GM23338 (cell line): ENCODE results near the gene SLC25A25. TPM values are rescaled to one million over a fixed set of nuclear protein-coding genes. Genes with fewer than 3 reads are reported as not detected.

ENCODE experiments used
- CREB1 ChIP-seq: fragments of 250-450 bp; sonication (Bioruptor Pico); IDR thresholded peaks from 2 replicates; pipeline ENCODE4 v1.5.0; 2020; ENCODE audit warnings: low read depth, mild to moderate bottlenecking, moderate library complexity
- ETS1 ChIP-seq: IDR thresholded peaks from 2 replicates; pipeline ENCODE4 v1.6.1; 2016; ENCODE audit warnings: antibody characterized with exemption
- EZH2 ChIP-seq: fragments of 200-600 bp; sonication (generic); IDR thresholded peaks from one replicate; pipeline ENCODE4 v1.8.0; 2017; ENCODE audit warnings: antibody characterized with exemption, mild to moderate bottlenecking, low read depth; ENCODE audit not compliant: unreplicated experiment
- JUNB ChIP-seq: IDR thresholded peaks from one replicate; pipeline ENCODE4 v1.6.1; 2016; ENCODE audit warnings: antibody characterized with exemption; ENCODE audit not compliant: unreplicated experiment
- NANOG ChIP-seq: IDR thresholded peaks from 2 replicates; pipeline ENCODE4 v1.6.1; 2016; ENCODE audit warnings: antibody characterized with exemption, borderline replicate concordance
- STAT1 ChIP-seq: IDR thresholded peaks from one replicate; pipeline ENCODE4 v1.6.1; 2016; ENCODE audit warnings: antibody characterized with exemption; ENCODE audit not compliant: unreplicated experiment
- ZNF114 ChIP-seq: fragments of 250-450 bp; sonication (Bioruptor Pico); IDR thresholded peaks from 2 replicates; pipeline ENCODE4 v1.5.0; 2020; ENCODE audit warnings: mild to moderate bottlenecking, moderate library complexity
- ZNF462 ChIP-seq: fragments of 250-450 bp; sonication (Bioruptor Pico); IDR thresholded peaks from 2 replicates; pipeline ENCODE4 v1.5.0; 2020; ENCODE audit warnings: mild to moderate bottlenecking, moderate library complexity
- polyA plus RNA-seq: library from polyadenylated mRNA; unstranded; fragments of >200 nt; fragmentation: Nextera tagmentation; extraction: Ambion mirVana; gene quantifications from 2 replicates; pipeline ENCODE4 v1.2.1, GENCODE V29; 2016
- total RNA-seq: library from RNA; depleted of rRNA; stranded (reverse); fragments of >200 nt; shearing (Covaris generic); gene quantifications from 2 replicates; pipeline ENCODE4 v1.2.3, GENCODE V29; 2014

The SLC25A25 gene
- total and polyA plus RNA-seq, 2 experiments from 2014 or later, result 7.1 to 27.0 TPM

GRCh38 chr9:128107468-128108268 is 39.6 kb downstream of the SLC25A25 start (continued):
- TF ChIP-seq ZNF462 (CRISPR knock-in tag), result no peak
- no peak for TF ChIP-seq NANOG
- TF ChIP-seq STAT1, result no peak
- no peak for TF ChIP-seq ETS1
- TF ChIP-seq CREB1 (CRISPR knock-in tag), result no peak
- no peak for TF ChIP-seq ZNF114 (CRISPR knock-in tag)
- TF ChIP-seq EZH2, result no peak
- no peak for TF ChIP-seq JUNB
